HCT116 (cell line): ENCODE measurements around the gene MALT1. TPM values are rescaled to one million over a fixed set of nuclear protein-coding genes. Genes with fewer than 3 reads are reported as not detected.

ENCODE experiments used
- ATAC-seq: fragments of 200-7000 bp; cut with Tn5 transposase; 2 replicates; pipeline ENCODE4 v1.9.1; 2020; ENCODE audit warnings: mild to moderate bottlenecking, moderate library complexity
- BruUV-seq: library from RNA; stranded (reverse); fragments of 400-500 nt; replicated peaks from 2 replicates; lab custom pipeline; 2021; lab: Mats Ljungman, UMichigan
- CTCF ChIA-PET: fragments of 300-600 bp; sonication (Branson Sonifier 250); formaldehyde crosslinking; loops from one replicate; lab custom pipeline; 2021; ENCODE audit warnings: antibody characterized with exemption; lab: Charles Lee
- POLR2A ChIA-PET: fragments of 300-600, 350-600 bp; sonication (Branson Sonifier 250); formaldehyde crosslinking; loops from one replicate; lab custom pipeline; 2021; ENCODE audit warnings: antibody characterized with exemption; lab: Charles Lee
- RAD21 ChIA-PET, 2 experiments: fragments of 300-600 bp; sonication (Branson Sonifier 250); formaldehyde crosslinking; loops; one replicate each; lab custom pipeline; 2023; ENCODE audit warnings: low total read pairs in 2 of 2; ENCODE audit not compliant: uncharacterized antibody in 2 of 2, unreplicated experiment in 2 of 2, low non-redundant PET in 1 of 2; lab: Charles Lee
- DNase-seq: peaks from one replicate; pipeline ENCODE4 v3.0.0-alpha.2; 2010; ENCODE audit warnings: low read depth, low spot score
- H2AFZ ChIP-seq: fragments of 200-600 bp; shearing (Covaris generic), sonication (generic); 2 replicates; pipeline ENCODE4 v1.6.1; 2017; ENCODE audit warnings: low read depth, mixed run types, mixed read lengths, antibody characterized with exemption, low read length; ENCODE audit not compliant: poor library complexity, severe bottlenecking
- H3K27ac ChIP-seq: 2 replicates; pipeline ENCODE4 v1.5.1; 2012; ENCODE audit warnings: low read depth, low read length
- H3K27me3 ChIP-seq: fragments of 200-600 bp; sonication (generic); 2 replicates; pipeline ENCODE4 v1.6.1; 2016; ENCODE audit warnings: mixed run types, low read length, mixed read lengths; ENCODE audit not compliant: insufficient read depth
- H3K36me3 ChIP-seq, 2 experiments: fragments of 200-500 bp in 1 of 2; fragments of 200-600 bp in 1 of 2; sonication (Bioruptor generic) in 1 of 2; sonication (generic) in 1 of 2; 2 replicates each; pipeline versions ENCODE4 v1.5.1 to v1.6.1; 2014 to 2016; ENCODE audit warnings: low read length in 2 of 2, inconsistent platforms in 1 of 2, mixed read lengths in 1 of 2, mixed run types in 1 of 2; ENCODE audit not compliant: insufficient read depth in 2 of 2, control insufficient read depth in 1 of 2
- H3K4me1 ChIP-seq, 2 experiments: fragments of 200-600 bp in 1 of 2; sonication (generic) in 1 of 2; 2 replicates each; pipeline versions ENCODE4 v1.5.1 to v1.6.1; 2012 to 2017; ENCODE audit warnings: low read length in 2 of 2, inconsistent platforms in 1 of 2, mild to moderate bottlenecking in 1 of 2, mixed read lengths in 1 of 2, mixed run types in 1 of 2, moderate library complexity in 1 of 2; ENCODE audit not compliant: insufficient read depth in 2 of 2, control insufficient read depth in 1 of 2
- H3K4me2 ChIP-seq: fragments of 200-600 bp; sonication (generic); 2 replicates; pipeline ENCODE4 v1.6.1; 2017; ENCODE audit warnings: mixed run types, low read length, mixed read lengths
- H3K4me3 ChIP-seq, 2 experiments: fragments of 200-600 bp in 1 of 2; sonication (generic) in 1 of 2; replicated peaks in 1 of 2; 2 replicates each; pipeline ENCODE4 v1.5.1; 2011 to 2016; ENCODE audit warnings: low read length in 2 of 2, control low read depth in 1 of 2, low read depth in 1 of 2, mild to moderate bottlenecking in 1 of 2, mixed read lengths in 1 of 2, mixed run types in 1 of 2
- H3K79me2 ChIP-seq: fragments of 200-600 bp; sonication (generic); 2 replicates; pipeline ENCODE4 v1.6.1; 2017; ENCODE audit warnings: mild to moderate bottlenecking, mixed run types, low read length, moderate library complexity, mixed read lengths; ENCODE audit not compliant: insufficient read depth
- H3K9ac ChIP-seq: fragments of 200-600 bp; sonication (generic); 2 replicates; pipeline ENCODE4 v1.6.1; 2016; ENCODE audit warnings: low read length, mixed read lengths
- H3K9me2 ChIP-seq: fragments of 200-600 bp; sonication (generic), shearing (Covaris generic); 2 replicates; pipeline ENCODE4 v1.6.1; 2017; ENCODE audit warnings: mixed run types, mild to moderate bottlenecking, moderate library complexity; ENCODE audit not compliant: insufficient read depth
- H3K9me3 ChIP-seq, 2 experiments: fragments of 200-500 bp in 1 of 2; fragments of 200-600 bp in 1 of 2; sonication (Bioruptor generic) in 1 of 2; sonication (generic) in 1 of 2; 2 replicates each; pipeline ENCODE4 v1.6.1; 2014 to 2017; ENCODE audit warnings: low read length in 2 of 2, mixed read lengths in 2 of 2, inconsistent platforms in 1 of 2, low read depth in 1 of 2, mild to moderate bottlenecking in 1 of 2, mixed run types in 1 of 2, moderate library complexity in 1 of 2; ENCODE audit not compliant: control insufficient read depth in 1 of 2, insufficient read depth in 1 of 2
- H4K20me1 ChIP-seq: fragments of 200-600 bp; sonication (generic), shearing (Covaris generic); 2 replicates; pipeline ENCODE4 v1.6.1; 2017; ENCODE audit warnings: mixed run types, mild to moderate bottlenecking, moderate library complexity; ENCODE audit not compliant: insufficient read depth
- CBX3 ChIP-seq: IDR thresholded peaks from 2 replicates; pipeline ENCODE4 v1.6.1; 2012; ENCODE audit warnings: low read depth
- EGR1 ChIP-seq: IDR thresholded peaks from 2 replicates; pipeline ENCODE4 v1.6.1; 2012; ENCODE audit warnings: low read depth
- EZH2phosphoT487 ChIP-seq: fragments of 200-600 bp; IDR thresholded peaks from 2 replicates; pipeline ENCODE4 v1.6.1; 2018; ENCODE audit warnings: antibody characterized with exemption, borderline replicate concordance
- JUND ChIP-seq: IDR thresholded peaks from 2 replicates; pipeline ENCODE4 v1.6.1; 2012
- POLR2A ChIP-seq: IDR thresholded peaks from 2 replicates; pipeline ENCODE4 v1.7.0; 2011; ENCODE audit warnings: borderline replicate concordance; ENCODE audit not compliant: insufficient read depth, insufficient read length; ENCODE audit errors: extremely low read depth
- POLR2AphosphoS5 ChIP-seq: IDR thresholded peaks from 2 replicates; pipeline ENCODE4 v1.6.1; 2011; ENCODE audit warnings: mild to moderate bottlenecking, low read depth, low read length, moderate library complexity
- RAD21 ChIP-seq: IDR thresholded peaks from 2 replicates; pipeline ENCODE4 v1.6.1; 2012; ENCODE audit warnings: low read depth, mild to moderate bottlenecking
- SRF ChIP-seq: IDR thresholded peaks from 2 replicates; pipeline ENCODE4 v1.6.1; 2012; ENCODE audit warnings: low read depth
- ZFX ChIP-seq: fragments of 450-650 bp; IDR thresholded peaks from 2 replicates; pipeline ENCODE4 v1.6.1; 2017
- ZNF274 ChIP-seq: fragments of 200-500 bp; sonication (Bioruptor generic); IDR thresholded peaks from 2 replicates; pipeline ENCODE4 v1.6.1; 2014; ENCODE audit warnings: mild to moderate bottlenecking, low read depth, low read length, inconsistent platforms
- intact Hi-C: fragments of 100-400 bp; cut with micrococcal nuclease; formaldehyde crosslinking; loops from 2 replicates; pipeline ENCODE4 v1.10.0; 2022
- total RNA-seq: library from RNA; stranded (reverse); gene quantifications from one replicate; pipeline ENCODE4 v1.2.1, GENCODE V29; 2021; ENCODE audit not compliant: unreplicated experiment
- TF ChIP-seq, protein P1 (sequence below): IDR thresholded peaks from 2 replicates; pipeline ENCODE4 v1.6.1; 2012
- TF ChIP-seq, protein P2 (sequence below): IDR thresholded peaks from 2 replicates; pipeline ENCODE4 v1.6.1; 2012; ENCODE audit warnings: low read depth
- TF ChIP-seq, protein P3 (sequence below): IDR thresholded peaks from 2 replicates; pipeline ENCODE4 v1.6.1; 2011; ENCODE audit warnings: mild to moderate bottlenecking, low read length, moderate library complexity; ENCODE audit not compliant: insufficient replicate concordance; ENCODE audit errors: extremely low read depth

Gene MALT1
- total RNA-seq, 1 experiment from 2014 or later = 41.1 TPM

GRCh38 chr18:58754544-58755068 lies 83.3 kb downstream of the MALT1 start (continued):
- TF ChIP-seq, protein P1, sequence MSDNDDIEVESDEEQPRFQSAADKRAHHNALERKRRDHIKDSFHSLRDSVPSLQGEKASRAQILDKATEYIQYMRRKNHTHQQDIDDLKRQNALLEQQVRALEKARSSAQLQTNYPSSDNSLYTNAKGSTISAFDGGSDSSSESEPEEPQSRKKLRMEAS = no peak
- TF ChIP-seq, protein P2, sequence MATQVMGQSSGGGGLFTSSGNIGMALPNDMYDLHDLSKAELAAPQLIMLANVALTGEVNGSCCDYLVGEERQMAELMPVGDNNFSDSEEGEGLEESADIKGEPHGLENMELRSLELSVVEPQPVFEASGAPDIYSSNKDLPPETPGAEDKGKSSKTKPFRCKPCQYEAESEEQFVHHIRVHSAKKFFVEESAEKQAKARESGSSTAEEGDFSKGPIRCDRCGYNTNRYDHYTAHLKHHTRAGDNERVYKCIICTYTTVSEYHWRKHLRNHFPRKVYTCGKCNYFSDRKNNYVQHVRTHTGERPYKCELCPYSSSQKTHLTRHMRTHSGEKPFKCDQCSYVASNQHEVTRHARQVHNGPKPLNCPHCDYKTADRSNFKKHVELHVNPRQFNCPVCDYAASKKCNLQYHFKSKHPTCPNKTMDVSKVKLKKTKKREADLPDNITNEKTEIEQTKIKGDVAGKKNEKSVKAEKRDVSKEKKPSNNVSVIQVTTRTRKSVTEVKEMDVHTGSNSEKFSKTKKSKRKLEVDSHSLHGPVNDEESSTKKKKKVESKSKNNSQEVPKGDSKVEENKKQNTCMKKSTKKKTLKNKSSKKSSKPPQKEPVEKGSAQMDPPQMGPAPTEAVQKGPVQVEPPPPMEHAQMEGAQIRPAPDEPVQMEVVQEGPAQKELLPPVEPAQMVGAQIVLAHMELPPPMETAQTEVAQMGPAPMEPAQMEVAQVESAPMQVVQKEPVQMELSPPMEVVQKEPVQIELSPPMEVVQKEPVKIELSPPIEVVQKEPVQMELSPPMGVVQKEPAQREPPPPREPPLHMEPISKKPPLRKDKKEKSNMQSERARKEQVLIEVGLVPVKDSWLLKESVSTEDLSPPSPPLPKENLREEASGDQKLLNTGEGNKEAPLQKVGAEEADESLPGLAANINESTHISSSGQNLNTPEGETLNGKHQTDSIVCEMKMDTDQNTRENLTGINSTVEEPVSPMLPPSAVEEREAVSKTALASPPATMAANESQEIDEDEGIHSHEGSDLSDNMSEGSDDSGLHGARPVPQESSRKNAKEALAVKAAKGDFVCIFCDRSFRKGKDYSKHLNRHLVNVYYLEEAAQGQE = no peak
- TF ChIP-seq RAD21 = no peak

DNA sequence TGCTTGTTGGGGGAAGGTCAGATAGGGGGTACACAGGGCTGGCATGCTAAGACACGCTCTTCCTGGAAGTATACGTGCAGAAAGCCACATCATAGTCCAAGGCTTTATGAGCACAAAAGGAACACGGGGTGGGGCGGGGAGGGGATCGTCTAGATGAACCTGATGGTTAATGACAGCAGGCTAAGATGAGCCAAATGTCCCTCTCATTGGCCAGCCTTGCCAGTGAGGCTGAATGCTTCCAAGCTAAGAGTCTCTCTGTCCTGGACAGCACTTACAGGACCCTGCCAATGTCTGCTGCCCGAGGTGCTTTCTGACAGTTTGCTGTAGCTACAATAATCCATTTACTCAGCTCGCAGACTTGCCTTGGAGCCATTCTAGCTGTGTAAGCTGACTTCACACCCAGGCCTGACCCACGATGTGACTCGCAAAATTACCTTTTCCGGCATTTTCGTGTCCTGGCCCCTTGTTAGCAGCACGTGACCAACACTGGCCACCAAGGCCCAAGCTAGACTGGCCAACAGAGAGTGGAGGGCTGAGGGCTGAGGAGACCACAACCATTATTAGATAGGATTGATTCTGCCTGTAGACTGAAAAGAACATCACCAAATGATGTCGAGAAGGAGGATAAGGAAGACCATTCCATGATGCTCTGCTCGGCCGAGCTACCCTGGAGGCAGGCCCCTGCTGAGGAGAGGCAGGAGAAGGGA lies 84.2 kb downstream of the MALT1 start:
- Histone ChIP-seq H3K4me2 (no peak overlapping the region), H3K79me2 (no peaks in the 10 kb centered on the region), H3K27ac (no peak overlapping the region), H3K9me3 (no peaks in the 10 kb centered on the region), H3K9me2 (no peaks in the 10 kb centered on the region), H3K9ac (no peak overlapping the region), H3K4me3 (no peak overlapping the region), H3K4me1 (no peaks in the 10 kb centered on the region), H4K20me1 (no peaks in the 10 kb centered on the region), H2AFZ (no peak overlapping the region), H3K36me3 (peaks cover 0 to 1% of the 10 kb centered on the region in 2 experiments; a peak in 1 of 4 replicates), H3K27me3 (no peaks in the 10 kb centered on the region)
- ATAC-seq (0 out of 2 replicates have a peak, but pooled peaks have one; percentile 12), DNase-seq (no peak)
- TF ChIP-seq, protein P3, sequence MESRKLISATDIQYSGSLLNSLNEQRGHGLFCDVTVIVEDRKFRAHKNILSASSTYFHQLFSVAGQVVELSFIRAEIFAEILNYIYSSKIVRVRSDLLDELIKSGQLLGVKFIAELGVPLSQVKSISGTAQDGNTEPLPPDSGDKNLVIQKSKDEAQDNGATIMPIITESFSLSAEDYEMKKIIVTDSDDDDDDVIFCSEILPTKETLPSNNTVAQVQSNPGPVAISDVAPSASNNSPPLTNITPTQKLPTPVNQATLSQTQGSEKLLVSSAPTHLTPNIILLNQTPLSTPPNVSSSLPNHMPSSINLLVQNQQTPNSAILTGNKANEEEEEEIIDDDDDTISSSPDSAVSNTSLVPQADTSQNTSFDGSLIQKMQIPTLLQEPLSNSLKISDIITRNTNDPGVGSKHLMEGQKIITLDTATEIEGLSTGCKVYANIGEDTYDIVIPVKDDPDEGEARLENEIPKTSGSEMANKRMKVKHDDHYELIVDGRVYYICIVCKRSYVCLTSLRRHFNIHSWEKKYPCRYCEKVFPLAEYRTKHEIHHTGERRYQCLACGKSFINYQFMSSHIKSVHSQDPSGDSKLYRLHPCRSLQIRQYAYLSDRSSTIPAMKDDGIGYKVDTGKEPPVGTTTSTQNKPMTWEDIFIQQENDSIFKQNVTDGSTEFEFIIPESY = no peak
- TF ChIP-seq POLR2AphosphoS5 = no peak
- no peak for TF ChIP-seq CBX3
- TF ChIP-seq POLR2A = no peak
- no peak for TF ChIP-seq EGR1
- TF ChIP-seq JUND = no peak
- TF ChIP-seq, protein P2 = no peak
- TF ChIP-seq ZNF274 = no peak
- TF ChIP-seq, protein P1 = no peak
- no peak for TF ChIP-seq ZFX
- TF ChIP-seq SRF = no peak
- no peak for TF ChIP-seq EZH2phosphoT487
- POLR2A ChIA-PET = interaction anchor here (0.6 kb wide), 1 partner anchor 20 kb away, joined by 3 read pairs; no protein-coding TSS in a partner anchor
- BruUV-seq = no TSS peak
- CTCF ChIA-PET = interaction anchor here (3.8 kb wide), 1 partner anchor 8 kb away, joined by 19 read pairs; no protein-coding TSS in a partner anchor
- intact Hi-C loops = no loop called here
- RAD21 ChIA-PET = no interaction called here
